SKM-1 (cell line): ENCODE data around the gene LAMA3.

Source experiments
- DNase-seq: peaks from one replicate; lab custom pipeline; 2025; ENCODE audit not compliant: unreplicated experiment; lab: John Stamatoyannopoulos, UW

The LAMA3 gene

GRCh38 chr18:23669804-23670405 lies 19.3 kb upstream of the LAMA3 start:
- DNase-seq, result no peak

GRCh38 chr18:23671564-23671963 lies 17.7 kb upstream of the LAMA3 start:
- no peak for DNase-seq

GRCh38 chr18:23673725-23674124 lies 15.5 kb upstream of the LAMA3 start:
- no peak for DNase-seq

GRCh38 chr18:23675236-23675635 lies 14.0 kb upstream of the LAMA3 start:
- no peak for DNase-seq

- no peak for DNase-seq
Observed at GRCh38 chr18:23675896-23676295, 13.4 kb upstream of the LAMA3 start.

- no peak for DNase-seq
Observed at GRCh38 chr18:23682045-23682444, 7.2 kb upstream of the LAMA3 start.

GRCh38 chr18:23682472-23682871 lies 6.8 kb upstream of the LAMA3 start:
- no peak for DNase-seq

- DNase-seq, result no peak
Observed at GRCh38 chr18:23683155-23683554, 6.1 kb upstream of the LAMA3 start.

GRCh38 chr18:23683671-23684070 lies 5.6 kb upstream of the LAMA3 start:
- no peak for DNase-seq

- no peak for DNase-seq
Observed at GRCh38 chr18:23684515-23685197, 4.6 kb upstream of the LAMA3 start.

GRCh38 chr18:23688528-23688927 lies 725 bp upstream of the LAMA3 start:
- DNase-seq, result no peak

GRCh38 chr18:23689616-23690504 lies 607 bp downstream of the LAMA3 start:
- no peak for DNase-seq

- no peak for DNase-seq
Observed at GRCh38 chr18:23690505-23691068, 1.3 kb downstream of the LAMA3 start.

GRCh38 chr18:23693846-23694245 lies 4.6 kb downstream of the LAMA3 start:
- no peak for DNase-seq

GRCh38 chr18:23694637-23695430 lies 5.6 kb downstream of the LAMA3 start:
- DNase-seq, result no peak

- no peak for DNase-seq
Observed at GRCh38 chr18:23701017-23701416, 11.8 kb downstream of the LAMA3 start.

- DNase-seq, result no peak
Observed at GRCh38 chr18:23701544-23702064, 12.4 kb downstream of the LAMA3 start.

- DNase-seq, result no peak
Observed at GRCh38 chr18:23702606-23703005, 13.4 kb downstream of the LAMA3 start.

- DNase-seq, result no peak
Observed at GRCh38 chr18:23703057-23703986, 14.1 kb downstream of the LAMA3 start.

- no peak for DNase-seq
Observed at GRCh38 chr18:23703987-23704384, 14.7 kb downstream of the LAMA3 start.
